Measurements from ENCODE around the gene ATG2B.

GRCh38 chr14:96286251-96286650 is 76.9 kb downstream of the ATG2B start:
- TF ChIP-seq CTCF (IDR thresholded peaks at IDR 0.05) (no peak), POLR2A (IDR thresholded peaks at IDR 0.05) (no peak)

Measured in thyroid gland (tissue), 4 donors.